DND-41 (cell line): ENCODE measurements around the gene PAFAH1B1.

Experiments
- CTCF ChIP-seq: IDR thresholded peaks from 2 replicates; pipeline ENCODE4 v1.5.1; 2012; ENCODE audit warnings: borderline replicate concordance, low read length, moderate library complexity, mild to moderate bottlenecking; ENCODE audit not compliant: poor library complexity, severe bottlenecking; ENCODE audit errors: extremely low read depth
- EZH2 ChIP-seq: IDR thresholded peaks from 3 replicates; pipeline ENCODE4 v1.6.1; 2012; ENCODE audit warnings: borderline replicate concordance, low read depth, mild to moderate bottlenecking, moderate library complexity, low read length, inconsistent platforms; ENCODE audit not compliant: severe bottlenecking

GRCh38 chr17:2710803-2711607 is 117.6 kb downstream of the PAFAH1B1 start:
- TF ChIP-seq CTCF (no peak), EZH2 (no peak)
